T-helper 2 cell (primary cell): ENCODE measurements around the gene MGLL.
"Not testable (repeated sequence)": the region's sequence is repeated elsewhere in the genome, so short reads cannot be mapped to it uniquely, and the experiment has no call there.

Source experiments
- DNase-seq, 5 experiments: peaks; one replicate each; pipeline versions ENCODE4 v3.0.0 to v3.0.0-alpha.2; 2012 to 2022

The MGLL gene

GRCh38 chr3:127719369-127719768, 102.9 kb downstream of the MGLL start:
- no peak for DNase-seq

DNA sequence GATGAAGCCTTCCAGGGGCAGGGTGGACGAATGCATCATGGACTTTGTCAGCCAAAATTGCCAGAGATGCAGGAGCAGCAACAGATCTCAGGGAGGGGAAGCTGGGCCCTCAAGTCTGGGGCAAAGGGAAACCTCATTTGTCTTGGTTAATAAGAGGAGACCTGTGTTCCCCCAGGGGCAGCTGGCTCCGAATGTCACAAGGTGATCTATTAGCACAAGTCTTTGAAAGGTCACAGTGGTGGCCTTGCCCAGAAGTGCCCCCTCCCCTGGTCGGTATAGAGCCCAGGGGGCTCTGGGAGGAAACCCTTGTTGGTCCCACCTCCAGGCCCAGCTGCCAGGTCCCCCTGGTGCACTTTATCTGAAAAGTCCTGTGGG, 103.4 kb downstream of the MGLL start:
- DNase-seq = no peak

GRCh38 chr3:127718245-127718915, 103.9 kb downstream of the MGLL start:
- DNase-seq = no peak

GRCh38 chr3:127717357-127718244, 104.7 kb downstream of the MGLL start:
- no peak for DNase-seq

DNA sequence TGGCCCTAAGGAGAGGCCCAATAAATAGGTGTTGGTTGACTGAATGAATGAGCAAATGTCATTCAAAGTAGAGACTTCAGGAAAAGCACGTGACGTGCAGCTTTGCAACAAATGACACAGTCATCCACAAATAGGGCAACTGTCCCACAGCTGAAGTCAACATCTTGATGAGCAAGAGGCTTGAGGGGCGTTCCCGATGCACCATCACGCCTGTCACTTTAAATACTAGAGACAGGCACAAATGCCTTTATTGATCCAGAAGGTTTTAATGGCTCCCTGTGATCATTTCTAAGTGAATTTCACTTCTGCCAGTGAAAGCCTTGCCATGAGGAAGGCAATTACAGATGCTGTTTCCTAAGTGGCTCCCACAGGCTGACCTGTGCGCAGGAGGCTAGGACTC, 105.9 kb downstream of the MGLL start:
- no peak for DNase-seq

DNA sequence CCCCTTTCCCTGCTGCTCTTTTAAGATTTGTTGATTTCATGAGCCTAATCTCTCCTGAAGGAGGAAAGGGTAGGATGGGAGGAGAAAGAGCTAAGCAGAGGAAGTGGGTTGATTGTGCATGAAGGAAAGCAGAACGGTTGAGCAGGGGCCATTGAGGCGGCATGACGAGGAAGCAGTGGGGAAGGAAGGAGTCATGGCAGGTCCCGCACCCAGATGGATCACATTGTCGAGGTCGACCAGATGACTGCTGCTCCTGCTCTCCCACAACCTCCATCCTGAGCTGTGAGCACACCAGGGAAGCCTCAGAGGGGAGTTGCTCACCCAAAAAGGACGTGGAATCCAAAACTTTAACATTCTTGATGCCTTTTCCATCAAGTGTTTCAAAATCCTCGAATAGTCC, 106.8 kb downstream of the MGLL start:
- DNase-seq = no peak

- no peak for DNase-seq
Observed at GRCh38 chr3:127714866-127715265, 107.4 kb downstream of the MGLL start.

- no peak for DNase-seq
Observed at GRCh38 chr3:127714125-127714571, 108.2 kb downstream of the MGLL start.

GRCh38 chr3:127712881-127713771, 109.2 kb downstream of the MGLL start:
- no peak for DNase-seq

DNA sequence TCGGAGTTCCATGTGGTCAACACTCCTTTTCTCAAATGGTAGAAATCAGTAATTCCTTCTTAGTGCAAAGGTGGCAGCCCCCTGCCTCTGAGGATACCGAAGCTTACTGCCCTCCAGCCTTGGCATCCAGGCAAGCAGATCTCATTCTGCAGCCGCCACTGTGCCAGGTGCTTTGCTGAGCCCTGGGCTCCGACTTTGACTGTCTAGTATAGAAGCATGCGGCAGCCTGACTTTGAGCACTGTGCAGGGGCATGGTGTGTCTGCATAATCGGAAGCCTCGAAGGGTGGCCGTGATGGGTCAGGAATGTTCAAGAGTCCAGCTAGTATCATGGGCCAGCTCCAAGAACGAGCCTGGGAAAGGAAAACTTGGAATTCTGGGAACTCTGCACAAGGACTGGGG, 109.9 kb downstream of the MGLL start:
- no peak for DNase-seq

- DNase-seq = no peak
Observed at GRCh38 chr3:127711896-127712295, 110.4 kb downstream of the MGLL start.

- no peak for DNase-seq
Observed at GRCh38 chr3:127711021-127711695, 111.2 kb downstream of the MGLL start.

GRCh38 chr3:127710155-127710941, 112.0 kb downstream of the MGLL start:
- no peak for DNase-seq

GRCh38 chr3:127709320-127710060, 112.8 kb downstream of the MGLL start:
- no peak for DNase-seq

GRCh38 chr3:127708837-127709236, 113.5 kb downstream of the MGLL start:
- DNase-seq = no peak

- DNase-seq = no peak
Observed at GRCh38 chr3:127707851-127708411, 114.4 kb downstream of the MGLL start.

DNA sequence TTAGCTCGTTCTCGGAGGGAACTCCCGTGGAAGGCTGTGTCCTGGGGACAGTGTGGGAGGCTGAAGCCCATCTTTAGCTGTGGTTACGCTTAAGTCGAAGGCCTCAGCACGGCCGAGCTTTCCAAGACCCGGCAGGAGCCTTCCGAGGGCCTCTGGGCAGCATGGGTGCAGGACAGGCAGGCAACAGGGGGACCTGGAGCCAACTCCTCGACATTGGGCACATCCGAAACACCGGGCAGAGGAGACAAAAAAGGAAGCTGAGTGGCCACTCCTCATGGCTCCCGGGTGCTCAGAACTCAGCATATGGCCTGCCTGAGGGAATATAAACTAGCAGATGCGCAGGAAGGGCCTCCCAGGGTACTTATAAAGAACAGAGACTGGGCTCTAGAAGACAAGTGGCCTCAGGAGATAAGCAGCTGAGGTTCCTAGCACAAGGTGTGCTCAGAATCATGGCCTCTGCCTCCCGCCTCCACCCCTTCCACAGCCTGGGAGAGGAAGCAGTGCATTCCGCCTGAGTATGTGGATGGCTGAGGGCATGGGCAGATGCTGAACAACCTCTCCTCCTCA, 115.4 kb downstream of the MGLL start:
- DNase-seq = no peak

DNA sequence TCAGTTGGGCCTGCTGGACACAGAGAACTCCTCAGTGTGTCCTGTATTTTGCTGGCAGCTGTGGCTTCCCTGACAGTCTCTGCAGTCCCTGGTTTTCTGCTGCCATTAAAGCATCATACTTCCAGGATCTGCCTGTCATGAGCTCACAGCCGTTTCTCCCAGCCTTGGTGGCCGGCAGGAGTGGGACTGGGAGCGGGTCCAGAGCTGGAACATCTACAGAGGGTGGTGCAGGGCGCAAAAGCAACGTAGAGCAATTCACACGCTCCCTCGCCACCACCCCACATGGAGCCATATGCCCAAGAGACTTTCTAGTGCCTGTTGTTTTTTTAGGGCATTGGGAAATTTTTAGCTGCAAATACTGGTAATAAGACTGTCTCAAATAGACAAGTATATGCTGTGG, 116.0 kb downstream of the MGLL start:
- no peak for DNase-seq

DNA sequence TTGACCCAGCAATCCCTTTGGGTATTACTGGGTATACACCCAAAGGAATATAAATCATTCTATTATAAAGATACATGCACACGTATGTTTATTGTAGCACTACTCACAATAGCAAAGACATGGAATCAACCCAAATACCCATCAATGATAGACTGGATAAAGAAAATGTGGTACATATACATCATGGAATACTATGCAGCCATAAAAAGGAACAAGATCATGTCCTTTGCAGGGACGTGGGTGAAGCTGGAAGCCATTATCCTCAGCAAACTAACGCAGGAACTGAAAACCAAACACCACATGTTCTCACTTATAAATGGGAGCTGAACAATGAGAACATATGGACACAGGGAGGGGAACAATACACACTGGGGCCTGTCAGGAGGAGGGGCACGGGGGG, 117.5 kb downstream of the MGLL start:
- not testable (repeated sequence) for DNase-seq

GRCh38 chr3:127702151-127702578, 120.2 kb downstream of the MGLL start:
- DNase-seq = no peak
